NCI-H1417 (cell line): Measurements from ENCODE around the gene OR10A3.
"Not testable (repeated sequence)": the region's sequence is repeated elsewhere in the genome, so short reads cannot be mapped to it uniquely, and the experiment has no call there.

ENCODE experiments used
- DNase-seq, 3 experiments: peaks; one replicate each; lab custom pipeline; 2025; lab: John Stamatoyannopoulos, UW

The OR10A3 gene, protein sequence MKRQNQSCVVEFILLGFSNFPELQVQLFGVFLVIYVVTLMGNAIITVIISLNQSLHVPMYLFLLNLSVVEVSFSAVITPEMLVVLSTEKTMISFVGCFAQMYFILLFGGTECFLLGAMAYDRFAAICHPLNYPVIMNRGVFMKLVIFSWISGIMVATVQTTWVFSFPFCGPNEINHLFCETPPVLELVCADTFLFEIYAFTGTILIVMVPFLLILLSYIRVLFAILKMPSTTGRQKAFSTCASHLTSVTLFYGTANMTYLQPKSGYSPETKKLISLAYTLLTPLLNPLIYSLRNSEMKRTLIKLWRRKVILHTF

DNA sequence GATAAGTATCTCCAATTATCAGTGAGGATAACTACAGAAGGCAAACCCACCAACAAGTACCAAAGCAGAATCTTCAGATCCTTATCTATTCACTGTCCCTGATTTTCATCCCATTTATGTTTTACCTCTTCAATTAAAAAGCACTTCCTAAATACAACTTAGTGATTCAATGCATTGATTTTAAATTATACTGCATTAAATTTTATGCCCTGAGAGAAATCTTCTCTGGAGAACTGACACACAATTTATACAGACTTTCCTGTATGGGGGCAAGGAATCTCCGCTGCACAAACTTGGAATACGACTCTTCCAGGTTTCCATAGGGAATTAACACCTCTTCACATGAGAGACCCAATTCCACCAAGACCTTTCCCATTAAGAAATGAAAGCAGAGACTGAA, at the start of gene OR10A3:
Gene OR10A3, minus strand, starts transcription at position 101 of the 400 bp plus-strand sequence. CDS start 2,188 bp downstream, outside the sequence.
- no peak for DNase-seq

DNA sequence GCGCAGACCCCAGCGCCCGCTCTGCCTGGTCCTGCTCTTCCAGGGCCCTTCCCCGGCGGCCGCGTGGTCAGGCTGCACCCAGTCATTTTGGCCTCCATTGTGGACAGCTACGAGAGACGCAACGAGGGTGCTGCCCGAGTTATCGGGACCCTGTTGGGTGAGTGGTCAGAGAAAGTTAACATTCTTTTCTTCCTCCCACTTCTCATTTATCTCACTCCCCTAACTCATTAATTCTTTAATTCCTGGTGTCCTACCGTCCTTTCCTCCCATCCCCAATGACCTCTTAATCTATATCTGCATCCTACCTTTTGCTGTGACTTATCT, 46.0 kb upstream of the OR10A3 start:
- DNase-seq: not testable (repeated sequence)

DNA sequence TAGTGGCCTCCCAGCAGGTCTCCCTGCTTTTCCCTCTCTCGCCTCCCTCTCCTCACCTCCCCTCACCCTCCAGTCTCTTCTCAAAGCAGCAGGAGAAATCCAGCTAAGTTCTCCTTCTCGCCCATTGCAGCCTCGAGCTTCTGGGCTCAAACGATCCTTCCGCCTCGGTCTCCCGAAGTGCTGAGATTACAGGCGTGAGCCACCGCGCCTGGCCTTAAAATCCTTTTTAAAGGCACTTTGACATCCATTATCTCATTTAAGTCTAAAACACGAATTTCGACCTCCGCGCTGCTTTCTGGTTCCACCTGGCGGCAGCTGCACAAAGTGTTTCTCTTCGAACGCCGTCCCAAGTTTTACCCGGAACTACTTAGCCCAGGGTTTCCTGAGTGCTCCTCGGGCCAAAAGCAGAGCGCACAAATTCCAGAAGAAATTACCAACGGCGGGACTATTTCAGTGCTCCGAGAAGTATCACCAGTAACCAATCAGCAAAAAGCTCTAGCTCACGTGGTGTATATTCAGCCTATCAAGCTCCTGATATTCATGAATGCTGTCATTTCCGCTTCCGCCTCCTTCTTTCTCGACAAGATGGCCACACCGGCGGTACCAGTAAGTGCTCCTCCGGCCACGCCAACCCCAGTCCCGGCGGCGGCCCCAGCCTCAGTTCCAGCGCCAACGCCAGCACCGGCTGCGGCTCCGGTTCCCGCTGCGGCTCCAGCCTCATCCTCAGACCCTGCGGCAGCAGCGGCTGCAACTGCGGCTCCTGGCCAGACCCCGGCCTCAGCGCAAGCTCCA, 45.5 kb upstream of the OR10A3 start, which contains the start of gene EIF3F:
Gene EIF3F, plus strand, starts transcription at position 570 of the 792 bp plus-strand sequence. Its CDS starts 16 bp downstream, at position 586.
- DNase-seq: peak; percentile 96 to 100 (median 99)

DNA sequence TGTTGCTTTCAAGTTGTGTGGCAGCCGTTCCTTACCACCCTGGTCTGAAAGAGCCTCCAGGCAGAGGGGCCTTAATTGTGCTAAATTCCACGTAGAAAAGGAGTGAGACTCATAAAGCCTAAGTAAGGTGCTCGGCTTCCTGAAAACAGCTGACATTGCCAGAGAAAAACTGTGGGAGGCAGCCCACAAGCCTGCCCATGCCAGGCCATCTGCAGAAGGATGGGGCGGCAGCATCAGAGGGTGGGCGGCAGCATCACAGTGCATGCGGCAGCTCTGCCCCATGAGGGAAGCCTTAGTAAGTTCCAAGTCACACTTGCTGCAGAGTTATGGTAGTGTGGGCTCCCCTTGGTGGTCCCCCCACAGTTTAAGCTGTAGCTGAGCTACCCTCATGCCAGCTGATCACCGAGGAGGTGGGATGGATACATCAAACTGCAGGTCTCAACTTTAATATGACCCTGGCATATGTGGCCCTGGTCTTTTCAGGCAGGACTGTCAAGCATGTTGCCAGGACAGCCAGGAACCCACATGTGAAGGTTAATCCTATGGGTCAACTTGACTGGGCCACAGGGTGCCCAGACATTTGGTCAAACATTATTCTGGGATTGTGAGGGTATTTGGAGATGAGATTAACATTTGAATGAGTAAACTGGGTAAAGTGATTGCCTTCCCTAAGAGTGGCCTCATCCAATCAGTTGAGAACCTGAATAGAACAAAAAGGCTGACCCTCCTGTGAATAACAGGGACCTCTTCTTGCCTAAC, 42.5 kb upstream of the OR10A3 start:
- DNase-seq: no peak

DNA sequence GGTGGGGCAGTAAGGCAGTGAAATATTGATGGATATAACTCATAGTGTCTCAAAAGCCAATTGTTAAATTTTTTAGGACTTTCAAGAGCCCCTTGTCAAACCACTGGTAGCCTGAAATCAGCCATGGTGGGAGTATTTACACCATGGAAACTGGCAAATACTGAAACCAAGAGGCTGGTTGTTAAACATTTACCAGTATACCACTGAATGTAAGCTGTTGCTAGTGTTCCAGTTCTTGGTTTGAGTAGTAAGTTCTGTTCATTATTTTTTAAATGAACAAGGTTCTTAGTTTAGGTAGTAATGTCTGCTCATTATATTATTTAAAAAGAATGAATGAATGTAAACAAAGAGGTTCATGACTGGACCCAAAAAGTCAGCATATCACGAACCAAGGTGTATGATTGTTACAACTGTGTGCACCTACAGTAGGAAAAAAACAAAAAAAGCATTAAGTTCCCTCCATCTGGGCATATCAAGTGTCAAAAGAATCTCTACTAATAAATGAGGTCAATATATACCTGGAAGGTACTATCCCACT, 41.1 kb upstream of the OR10A3 start:
- no peak for DNase-seq

DNA sequence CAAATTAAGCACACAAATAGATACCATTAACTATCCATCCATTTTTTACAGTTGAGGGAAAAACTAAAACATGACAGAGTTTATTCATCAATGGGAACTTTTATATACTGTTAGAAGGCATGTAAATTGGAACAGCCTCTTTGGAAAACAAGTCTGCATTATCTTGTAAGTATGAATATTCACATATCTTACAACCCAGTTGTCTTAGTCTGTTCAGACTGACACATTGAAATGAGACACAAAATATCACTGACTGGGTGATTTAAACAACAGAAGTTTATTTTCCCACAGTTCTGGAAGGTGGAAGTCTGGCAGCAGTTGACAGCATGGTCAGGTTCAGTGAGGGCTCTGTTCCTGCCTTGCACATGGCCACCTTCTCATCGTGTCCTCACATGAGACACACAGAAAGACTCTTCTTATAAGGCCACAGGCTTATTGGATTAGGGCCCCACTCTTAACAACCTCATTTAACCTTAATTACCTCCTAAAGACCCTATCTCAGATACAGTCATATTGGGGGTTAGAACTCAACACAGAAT, 40.2 kb upstream of the OR10A3 start:
- no peak for DNase-seq

DNA sequence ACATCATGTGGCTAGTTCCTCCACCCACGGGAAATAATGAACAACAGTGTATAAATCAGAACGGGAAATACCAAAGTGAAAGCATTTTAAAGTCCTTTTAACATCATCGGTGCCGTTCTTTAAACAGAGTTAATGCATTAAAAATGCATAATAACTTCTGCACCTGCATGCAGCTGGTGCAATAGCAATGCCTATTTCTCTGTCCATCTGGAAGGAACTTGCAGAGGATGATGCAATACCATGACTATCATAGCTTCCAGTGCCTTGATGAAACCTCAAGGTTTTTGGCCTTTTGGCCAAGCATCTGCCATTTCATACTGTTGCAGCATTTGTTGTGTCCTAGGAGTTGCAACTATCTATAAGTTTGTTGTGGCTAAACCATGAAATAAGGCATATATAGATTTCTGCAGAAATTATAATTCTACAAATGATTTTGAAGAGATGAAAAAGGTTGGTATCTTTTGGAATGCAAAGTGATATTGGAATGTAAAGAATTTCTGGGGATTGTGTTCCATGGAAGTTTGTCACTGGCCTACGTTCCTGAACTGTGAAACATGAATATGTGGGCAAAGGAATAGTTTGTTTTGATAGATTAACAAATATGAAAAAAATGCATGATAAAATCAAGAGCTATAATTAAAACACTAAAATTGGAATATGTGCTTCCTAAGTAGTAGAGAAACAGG, 35.9 kb upstream of the OR10A3 start:
- no peak for DNase-seq

DNA sequence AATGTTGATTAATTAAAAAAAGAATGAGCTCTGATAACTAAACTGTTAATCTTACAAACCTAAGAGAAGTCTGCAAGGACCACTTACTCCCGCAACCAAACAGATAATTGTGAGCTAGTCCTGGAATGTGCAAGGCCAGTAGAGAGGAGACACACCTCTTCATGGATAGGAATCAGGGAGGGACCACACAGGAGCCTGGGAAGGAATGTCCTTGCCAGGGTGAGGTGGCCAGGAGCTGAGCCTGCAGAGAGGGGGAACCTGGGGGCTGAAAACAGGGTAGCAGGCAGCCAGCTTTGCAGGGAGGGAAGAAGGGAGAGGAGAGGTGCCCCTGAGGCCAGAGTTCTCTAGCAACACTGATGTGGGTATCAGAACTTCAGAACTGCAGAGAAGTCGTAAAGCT, 33.2 kb upstream of the OR10A3 start:
- DNase-seq: no peak

DNA sequence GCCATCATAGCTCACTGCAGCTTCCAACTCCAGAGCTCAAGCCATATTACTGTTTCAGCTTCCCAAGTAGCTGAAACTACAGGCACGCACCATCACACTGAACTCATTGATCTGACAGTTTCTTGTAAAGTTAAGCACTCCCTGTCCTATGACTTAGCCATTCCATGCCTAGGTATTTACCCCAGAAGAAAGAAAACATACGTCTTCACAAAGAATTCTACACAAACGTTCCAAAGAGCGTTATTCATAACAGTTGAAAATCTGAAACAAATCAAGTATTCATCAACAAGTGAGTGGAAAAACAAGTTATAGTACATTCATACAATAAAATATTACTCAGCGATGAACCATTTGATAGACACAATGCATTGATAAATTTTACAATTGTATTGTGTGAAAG, 31.5 kb upstream of the OR10A3 start:
- DNase-seq: no peak

DNA sequence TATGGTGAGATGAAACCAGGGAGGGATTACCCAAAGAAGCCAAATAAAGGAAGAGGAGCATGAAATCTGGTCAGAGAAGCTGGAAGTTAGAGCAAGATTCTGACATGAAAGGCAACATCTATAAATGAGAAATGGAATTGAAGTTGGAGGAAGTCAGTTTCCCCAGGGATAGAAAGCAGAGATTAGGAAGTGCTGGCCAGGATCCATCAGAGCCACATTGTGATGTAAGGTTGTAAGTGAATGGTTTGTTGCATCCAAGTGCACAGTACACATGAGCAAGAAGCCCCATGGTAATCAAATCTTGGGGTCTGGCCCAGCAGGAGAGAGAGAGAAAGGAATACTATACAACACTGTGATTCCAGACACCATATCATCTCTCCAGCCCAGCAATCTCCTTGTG, 30.3 kb upstream of the OR10A3 start:
- no peak for DNase-seq

DNA sequence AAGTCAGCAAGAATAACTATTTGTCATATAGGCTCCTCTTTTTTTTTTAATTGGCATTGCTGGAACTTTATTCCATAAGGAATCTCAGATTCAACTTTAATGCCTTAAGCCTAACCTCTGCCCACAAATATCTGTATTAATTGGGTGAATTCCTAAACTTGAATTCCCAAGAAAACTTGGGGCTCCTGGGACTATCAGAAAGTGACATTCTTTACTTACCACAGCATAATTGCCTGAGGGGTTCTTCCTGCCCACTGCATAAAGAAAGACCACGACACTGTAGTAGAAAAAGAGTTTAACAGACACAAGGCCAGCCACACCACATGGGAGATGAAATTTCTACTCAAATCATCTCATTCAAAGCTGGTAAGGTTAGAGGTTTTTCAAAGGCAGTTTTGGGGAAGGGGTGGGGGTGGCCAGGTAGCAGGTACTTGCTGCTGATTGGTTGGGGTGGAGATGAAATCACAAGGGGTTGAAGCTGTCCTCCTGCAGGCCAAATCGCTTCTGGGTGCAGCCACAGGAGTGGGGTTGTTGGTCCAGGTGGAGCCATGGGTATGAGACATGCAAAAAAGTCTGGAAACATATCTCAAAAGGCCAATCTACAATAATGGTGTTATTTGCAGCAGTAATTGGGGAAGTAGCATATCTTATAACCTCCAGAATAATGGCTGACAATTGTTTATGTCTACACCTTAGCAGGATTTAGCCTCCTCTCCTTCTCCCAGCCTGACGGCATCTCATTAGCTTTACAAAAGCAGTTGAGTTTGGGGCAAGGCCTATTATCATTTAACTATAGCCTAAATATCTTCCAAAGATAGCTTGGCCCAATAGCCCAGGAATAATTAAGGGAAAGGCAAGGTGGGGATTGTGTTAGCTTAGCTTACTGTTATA, 28.5 kb upstream of the OR10A3 start:
- DNase-seq: no peak

DNA sequence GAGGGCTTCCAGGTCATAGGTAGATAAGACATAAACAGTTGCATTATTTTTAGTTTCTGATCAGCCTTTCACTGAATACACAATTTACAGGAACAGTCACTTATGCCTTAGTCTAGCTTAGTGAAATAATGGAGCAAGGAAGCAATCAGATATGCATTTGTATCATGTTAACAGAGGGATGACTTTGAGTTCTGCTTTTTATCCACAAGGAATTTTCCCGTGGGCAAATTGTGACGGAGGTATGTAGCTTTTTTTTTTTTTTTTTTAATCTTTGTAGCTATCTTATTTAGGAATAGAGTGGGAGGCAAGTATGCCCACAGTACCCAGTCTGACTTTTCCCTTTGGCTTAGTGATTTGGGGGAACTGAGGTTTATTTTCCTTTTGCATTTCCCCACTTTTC, 27.2 kb upstream of the OR10A3 start:
- no peak for DNase-seq

DNA sequence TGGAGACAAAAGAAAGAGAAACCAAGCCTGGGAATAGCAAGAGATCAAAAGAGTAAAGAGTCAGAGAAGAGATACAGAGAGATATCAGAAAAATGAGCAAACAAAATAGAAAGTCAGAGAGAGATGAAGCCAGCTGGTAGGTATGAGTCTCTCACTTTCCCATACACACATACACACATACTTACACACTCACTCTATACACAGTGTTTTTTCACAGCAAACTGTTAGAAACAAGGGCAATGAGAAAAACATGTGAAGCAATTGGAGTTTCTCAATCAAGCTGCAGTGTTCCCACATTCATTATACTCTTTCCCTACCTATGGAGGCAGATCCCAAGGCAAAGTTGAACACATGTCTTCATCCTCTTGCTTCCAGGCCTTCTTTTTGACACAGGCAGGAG, 26.3 kb upstream of the OR10A3 start:
- DNase-seq: no peak

DNA sequence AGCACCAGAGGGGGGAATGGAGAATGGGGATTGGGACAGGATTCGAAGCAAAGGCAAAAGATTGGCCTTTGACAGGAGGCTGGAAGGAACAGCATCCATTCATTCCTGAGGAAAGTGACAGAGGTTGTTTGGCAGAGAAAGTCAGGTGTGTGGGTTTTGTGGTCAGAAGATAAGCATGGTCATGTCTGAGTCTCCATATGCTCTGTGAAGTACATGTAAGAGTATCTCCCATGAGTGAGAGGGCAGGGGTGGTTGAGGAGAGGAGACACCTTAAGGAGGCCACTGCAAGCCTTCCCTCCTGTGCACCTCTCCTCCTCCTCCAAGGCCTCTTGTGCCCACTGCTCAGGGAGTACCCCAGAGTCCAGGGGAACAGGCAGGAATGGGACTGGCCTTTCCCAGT, 25.6 kb upstream of the OR10A3 start:
- DNase-seq: no peak

DNA sequence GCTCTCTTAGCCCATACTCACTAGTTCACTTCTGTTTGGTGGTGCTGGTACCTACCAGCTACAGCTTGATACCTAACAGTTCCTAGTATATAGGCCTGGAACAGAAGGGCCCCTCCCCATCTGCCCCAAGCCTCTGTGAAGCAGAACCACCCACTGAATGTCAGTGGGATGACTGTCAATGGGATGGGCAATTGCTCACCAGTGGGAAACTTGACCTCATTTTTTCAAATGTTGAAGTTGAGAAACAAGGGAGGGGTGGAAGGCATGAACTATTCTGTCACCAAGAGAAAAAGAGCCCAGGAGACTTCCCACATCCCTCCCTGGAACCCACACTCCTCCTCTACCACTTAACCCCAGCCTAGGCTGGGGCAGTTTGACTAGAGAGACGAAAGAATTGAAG, 23.9 kb upstream of the OR10A3 start, which contains the start of gene NLRP10:
Gene NLRP10, minus strand, starts transcription at position 62 of the 400 bp plus-strand sequence. CDS start 1,952 bp downstream, outside the sequence.
- DNase-seq: no peak

DNA sequence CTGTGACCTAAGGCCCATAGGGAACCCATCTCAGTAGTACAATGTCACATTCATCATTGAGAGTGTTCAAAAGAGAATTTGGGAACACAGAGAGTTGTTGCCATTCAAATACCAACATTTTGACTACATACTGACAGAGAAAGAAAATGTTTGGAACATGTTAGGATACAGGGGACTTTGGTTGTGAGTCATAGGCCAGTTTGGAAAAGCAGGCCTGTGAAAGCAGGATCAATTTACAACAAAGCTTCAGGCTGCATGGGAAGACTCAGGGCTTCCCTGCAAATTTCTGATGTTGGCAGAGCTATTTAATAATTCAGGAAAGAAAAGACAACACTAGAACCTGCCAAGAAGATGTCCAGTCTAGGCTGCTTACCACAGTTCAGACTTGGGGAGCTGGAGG, 23.4 kb upstream of the OR10A3 start:
- no peak for DNase-seq

DNA sequence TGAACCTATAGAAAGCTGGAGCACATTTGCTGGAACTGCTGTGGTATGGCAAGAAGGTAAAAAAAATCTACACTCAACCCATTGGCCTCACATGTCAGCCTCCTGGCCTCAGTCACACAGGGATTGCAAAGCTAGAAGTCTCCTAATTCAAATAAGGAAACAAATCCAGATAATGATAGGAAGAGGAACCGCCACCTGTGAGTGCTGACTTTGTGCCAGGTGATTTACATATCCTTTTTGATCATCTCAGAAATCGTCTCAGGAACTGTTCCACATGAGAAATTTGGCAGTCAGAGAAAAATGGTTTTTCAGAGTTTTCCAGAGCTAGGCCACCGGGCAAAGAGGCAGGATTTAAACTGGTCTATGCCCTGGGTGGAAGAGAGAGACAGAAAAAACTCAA, 22.8 kb upstream of the OR10A3 start:
- no peak for DNase-seq

DNA sequence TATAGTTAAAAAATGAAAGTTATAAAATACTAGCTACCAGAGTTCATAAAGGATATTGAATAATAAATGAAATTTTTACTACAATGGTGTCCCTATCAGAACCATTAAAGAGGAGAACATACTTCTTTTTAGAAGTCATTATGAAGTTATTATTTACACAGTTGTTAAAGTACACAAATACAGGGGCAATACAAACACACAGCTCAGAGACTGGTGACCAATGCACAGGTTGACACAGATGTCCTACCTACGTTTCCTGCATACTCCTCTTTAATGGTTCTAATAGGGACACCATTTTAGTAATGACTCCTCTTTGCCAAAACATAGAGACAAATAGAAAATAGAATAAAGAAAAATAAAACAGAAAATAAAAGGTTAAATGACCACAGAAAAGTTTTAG, 13.7 kb upstream of the OR10A3 start:
- DNase-seq: no peak

DNA sequence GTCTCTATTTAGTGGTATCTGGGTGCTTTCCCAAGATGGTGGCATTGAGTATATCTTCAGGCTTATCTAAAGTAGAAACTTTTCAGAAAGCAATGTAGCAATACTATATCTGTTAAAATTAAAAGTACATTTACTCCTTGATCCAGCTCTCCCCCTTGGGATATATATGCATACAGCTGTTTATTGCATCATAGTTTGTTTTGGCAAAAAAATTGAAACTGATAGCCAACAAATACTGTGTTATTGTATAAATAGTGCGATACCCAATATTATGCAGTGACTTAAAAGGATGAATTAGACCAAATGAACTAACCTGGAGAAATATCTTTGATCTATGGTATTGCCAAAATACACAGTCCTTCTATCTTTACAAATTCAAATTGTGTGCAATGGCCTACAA, 8.4 kb upstream of the OR10A3 start:
- DNase-seq: no peak

DNA sequence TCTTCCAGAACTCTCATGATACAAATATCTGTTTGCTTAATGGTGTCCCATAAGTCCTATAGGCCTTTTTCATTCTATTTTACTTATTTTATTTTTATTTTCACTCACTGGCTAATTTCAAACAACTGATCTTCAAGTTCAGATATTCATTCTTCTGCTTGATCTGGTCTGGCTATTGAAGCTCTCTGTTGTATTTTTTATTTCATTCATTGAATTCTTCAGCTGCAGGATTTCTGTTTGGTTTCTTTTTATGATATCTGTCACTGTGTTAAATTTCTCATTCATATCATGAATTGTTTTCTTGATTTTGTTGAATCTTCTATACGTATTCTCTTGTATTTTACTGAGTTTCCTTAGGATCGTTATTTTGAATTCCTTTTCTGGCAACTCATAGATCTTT, 2.6 kb upstream of the OR10A3 start:
- no peak for DNase-seq
